Eye (tissue), 1 donor: ENCODE data around the gene SH3BP1.
"Not testable (repeated sequence)": the region's sequence is repeated elsewhere in the genome, so short reads cannot be mapped to it uniquely, and the experiment has no call there.

Experiments used
- DNase-seq: peaks from one replicate; pipeline ENCODE4 v3.0.0-alpha.2; 2015

The SH3BP1 gene, protein sequence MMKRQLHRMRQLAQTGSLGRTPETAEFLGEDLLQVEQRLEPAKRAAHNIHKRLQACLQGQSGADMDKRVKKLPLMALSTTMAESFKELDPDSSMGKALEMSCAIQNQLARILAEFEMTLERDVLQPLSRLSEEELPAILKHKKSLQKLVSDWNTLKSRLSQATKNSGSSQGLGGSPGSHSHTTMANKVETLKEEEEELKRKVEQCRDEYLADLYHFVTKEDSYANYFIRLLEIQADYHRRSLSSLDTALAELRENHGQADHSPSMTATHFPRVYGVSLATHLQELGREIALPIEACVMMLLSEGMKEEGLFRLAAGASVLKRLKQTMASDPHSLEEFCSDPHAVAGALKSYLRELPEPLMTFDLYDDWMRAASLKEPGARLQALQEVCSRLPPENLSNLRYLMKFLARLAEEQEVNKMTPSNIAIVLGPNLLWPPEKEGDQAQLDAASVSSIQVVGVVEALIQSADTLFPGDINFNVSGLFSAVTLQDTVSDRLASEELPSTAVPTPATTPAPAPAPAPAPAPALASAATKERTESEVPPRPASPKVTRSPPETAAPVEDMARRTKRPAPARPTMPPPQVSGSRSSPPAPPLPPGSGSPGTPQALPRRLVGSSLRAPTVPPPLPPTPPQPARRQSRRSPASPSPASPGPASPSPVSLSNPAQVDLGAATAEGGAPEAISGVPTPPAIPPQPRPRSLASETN

GRCh38 chr22:37639070-37639760 is at the start of gene SH3BP1:
SH3BP1 (plus strand) TSS chr22:37639669; CDS start chr22:37639788, 119 bp downstream.
- DNase-seq: peak; percentile 77

DNA sequence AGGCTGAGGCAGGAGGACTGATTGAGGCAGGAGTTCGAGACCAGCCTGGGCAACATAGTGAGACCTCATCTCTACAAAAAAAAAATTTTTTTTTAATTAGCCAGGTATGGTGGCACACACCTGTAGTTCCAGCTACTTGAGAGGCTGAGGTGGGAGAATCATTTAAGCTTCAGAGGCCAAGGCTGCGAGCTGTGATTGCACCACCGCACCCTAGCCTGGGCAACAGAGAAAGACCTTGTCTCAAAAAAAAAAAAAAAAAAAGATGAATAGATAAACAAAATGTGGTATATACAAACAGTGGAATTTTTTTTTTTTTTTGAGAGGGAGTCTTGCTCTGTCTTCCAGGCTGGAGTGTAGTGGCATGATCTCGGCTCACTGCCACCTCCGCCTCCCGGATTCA is 48.4 kb upstream of the SH3BP1 start:
- not testable (repeated sequence) for DNase-seq

DNA sequence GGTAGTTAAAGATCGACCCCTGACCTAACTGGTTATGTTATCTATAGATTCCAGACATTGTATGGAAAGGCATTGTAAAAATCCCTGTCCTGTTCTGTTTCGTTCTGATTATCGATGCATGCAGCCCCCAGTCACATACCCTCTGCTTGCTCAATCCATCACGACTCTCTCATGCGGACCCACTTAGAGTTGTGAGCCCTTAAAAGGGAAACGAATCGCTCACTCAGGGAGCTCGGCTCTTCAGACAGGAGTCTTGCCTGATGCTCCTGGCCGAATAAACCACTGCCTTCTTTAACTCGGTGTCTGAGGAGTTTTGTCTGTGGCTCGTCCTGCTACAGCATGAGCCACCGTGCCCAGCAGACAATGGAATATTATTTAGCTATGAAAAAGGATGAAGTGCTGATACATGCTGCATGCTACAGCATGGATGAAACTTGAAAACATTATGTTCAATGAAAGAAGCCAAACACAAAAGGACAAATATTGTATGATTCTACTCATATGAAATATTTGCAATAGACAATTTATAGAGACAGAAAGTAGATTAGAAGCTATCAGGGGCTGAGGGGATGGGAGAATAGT is 47.6 kb upstream of the SH3BP1 start:
- DNase-seq: no peak

- DNase-seq: no peak
These were observed 45.2 kb upstream of the SH3BP1 start for GRCh38 chr22:37594237-37594636.

DNA sequence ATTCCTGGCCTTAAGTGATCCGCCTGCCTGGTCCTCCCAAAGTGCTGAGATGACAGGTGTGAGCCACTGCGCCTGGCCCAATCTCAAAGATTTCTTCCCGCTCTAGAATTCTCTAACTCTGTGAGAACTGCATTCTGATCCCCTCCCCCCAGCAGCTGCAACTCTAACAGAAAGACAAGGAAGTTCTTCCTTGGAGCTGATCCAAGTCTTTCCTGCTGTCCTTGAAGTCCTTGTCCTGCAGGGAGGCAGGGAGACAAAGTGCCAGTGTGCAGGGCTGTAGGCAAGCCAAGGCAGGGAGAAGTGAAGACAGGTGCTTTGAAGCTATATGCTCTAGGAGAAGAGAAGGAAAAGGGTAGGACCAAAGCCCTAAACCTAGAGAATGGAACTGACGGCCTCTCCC is 40.3 kb upstream of the SH3BP1 start:
- DNase-seq: no peak

DNA sequence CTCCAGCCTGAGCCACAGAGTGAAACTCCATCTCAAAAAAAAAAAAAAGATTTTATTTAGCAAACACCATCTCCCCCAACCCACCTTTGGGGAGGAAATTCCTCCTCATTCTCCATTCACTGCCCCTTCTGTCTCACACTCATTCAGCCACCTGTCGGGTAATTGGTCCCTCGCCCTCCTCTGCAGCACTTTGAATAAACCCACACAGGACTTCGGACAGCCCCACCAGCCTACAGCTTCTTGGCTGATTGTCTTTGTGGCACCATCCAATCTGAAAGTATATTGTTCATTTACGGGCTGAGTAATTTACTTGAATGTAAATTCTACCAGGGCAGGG is 38.3 kb upstream of the SH3BP1 start:
- no peak for DNase-seq

DNA sequence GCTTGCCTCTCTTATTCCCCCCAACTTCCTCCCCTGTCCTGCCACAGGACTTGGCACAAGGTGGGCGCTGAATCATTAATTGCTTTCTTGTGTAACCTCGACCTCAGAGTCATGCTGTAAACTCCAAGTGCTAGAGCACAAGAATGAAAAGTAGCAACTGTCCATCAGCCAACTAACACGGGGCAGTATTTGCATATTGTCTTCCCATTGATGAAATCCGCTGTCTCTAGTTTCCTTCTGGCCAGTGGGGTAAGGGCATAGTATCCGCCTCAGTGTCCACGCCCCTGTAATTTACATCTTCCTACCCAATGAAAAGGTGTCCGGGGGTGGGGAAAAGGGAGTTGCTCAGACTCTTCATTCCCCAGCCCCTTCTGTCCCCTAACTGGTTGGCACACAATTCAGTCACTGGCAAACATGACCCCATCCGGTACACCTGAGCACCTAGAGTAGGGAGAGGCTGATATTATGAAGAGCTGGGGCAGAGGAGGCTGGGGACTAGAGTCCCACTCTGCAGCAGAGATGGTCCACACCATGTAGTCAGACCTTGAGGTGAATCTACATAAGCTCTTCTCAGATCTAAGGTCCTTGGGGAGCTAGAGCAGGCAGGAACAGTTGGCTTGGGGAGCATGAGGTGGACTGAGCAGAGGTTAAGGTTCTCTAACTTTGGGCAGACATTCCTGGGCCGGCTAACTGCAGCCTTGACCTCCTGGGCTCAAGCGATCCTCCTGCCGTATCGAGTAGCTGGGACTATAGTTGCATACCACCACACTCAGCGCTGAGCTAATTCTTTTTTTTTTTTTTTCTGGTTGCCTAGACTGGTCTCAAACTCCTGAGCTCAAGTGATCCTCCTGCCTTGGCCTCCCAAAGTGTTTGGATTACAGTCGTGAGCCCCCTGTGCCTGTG is 37.7 kb upstream of the SH3BP1 start:
- DNase-seq: peak; percentile 42

- not testable (repeated sequence) for DNase-seq
These were observed 36.8 kb upstream of the SH3BP1 start for GRCh38 chr22:37602546-37603277.

DNA sequence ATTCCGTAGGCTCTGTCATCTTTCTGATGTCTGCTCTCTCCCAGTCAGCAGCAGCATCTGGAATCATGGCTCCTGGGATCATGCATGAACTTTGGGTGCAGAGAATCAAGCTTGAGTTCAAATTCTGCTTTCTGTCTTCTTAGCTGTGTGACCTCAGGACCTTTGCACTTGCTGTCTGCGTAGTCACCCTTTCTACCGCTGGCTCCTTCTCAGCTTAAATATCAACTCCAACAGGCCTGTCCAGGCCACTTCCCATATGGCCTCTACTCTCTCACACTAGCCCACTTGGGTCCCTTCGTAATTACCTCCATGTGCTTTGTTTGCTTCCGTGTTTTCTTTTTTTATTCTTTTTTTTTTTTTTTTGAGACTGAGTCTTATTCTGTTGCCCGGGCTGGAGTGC is 35.4 kb upstream of the SH3BP1 start:
- no peak for DNase-seq

DNA sequence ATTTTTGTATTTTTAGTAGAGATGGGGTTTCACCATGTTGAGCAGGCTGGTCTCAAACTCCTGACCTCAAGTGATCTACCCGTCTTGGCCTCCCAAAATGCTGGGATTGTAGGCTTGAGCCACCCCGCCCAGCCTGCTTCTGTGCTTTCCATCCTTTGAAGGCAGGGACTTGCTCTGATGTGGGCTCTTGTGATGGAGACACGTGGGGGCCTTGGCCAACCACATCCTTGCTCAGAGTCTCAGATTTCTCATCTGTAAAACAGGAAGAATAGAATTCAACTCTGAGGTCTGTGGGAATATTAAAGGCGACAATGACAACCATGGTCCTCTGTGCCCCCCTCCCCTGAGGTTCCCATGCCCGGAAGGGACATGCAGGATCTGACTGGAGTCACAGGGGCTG is 34.6 kb upstream of the SH3BP1 start:
- DNase-seq: no peak

GRCh38 chr22:37607010-37607934 is 32.2 kb upstream of the SH3BP1 start:
- DNase-seq: peak; percentile 91

DNA sequence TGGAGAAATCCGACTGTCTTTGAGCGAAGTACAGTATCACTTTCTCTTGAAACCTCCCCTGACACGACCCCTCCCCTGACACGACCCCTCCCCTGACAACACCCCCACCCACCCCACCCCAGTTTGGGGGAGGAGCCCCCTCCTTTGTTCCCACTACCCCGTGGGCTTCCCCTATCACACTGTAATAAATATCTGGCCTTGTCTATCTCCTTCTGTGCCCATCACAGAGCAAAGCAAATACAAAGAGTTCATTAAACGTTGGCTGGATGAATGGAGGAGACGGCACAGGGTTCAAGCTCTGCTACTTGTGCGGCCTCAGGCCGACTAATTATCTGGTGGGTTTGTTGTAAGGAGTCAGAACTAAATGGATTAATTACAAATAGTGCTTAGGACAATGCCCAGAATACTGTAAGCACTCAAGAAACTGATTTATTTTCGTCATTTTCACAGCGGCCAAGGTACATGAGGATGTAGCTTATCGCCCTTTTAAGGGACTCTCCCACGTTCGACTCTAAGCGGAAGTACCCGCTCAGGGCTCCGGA is 31.5 kb upstream of the SH3BP1 start:
- no peak for DNase-seq

DNA sequence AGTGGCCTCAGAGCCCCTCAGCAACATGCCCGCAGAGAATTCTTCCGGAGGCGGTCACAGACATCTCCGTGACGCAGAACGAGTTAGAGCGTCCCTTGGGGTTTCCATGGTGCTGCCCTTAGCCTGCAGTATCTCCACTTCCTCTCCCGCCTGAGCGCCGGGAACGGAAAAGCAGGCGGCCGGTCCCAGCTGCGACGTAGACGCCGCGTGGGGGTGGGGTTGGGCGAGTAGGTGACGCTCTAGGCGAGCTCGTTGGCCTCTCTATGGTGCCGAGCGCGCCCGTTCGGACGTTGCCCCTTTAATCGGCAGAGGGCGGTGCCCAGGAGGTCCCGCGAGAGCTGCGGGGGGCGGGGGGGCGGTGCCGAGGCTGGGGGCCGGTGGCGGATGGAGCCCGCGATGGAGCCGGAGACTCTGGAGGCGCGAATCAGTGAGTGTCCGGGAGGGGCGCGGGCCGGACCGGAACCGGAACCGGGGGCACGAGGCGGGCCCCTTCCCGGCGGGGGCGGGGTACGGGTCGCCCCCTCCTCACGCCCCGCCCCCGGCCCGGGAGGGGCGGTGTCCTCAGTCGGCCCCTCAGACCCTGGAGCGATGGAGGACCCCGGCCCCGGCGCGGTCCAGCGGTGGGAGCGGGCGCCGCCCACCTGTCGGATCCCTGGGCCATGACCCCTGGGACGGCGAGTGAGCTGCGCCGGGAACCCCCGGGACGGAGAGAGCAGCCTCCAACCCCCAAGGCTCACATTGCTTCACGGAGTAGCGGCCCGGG is 30.8 kb upstream of the SH3BP1 start, which contains the start of gene GGA1:
GGA1 (plus strand) TSS at position 358 of the 763 bp plus-strand sequence; CDS start at position 385, 27 bp downstream.
- DNase-seq: peak; percentile 98

- no peak for DNase-seq
These were observed 30.0 kb upstream of the SH3BP1 start for GRCh38 chr22:37609240-37610152.

- not testable (repeated sequence) for DNase-seq
These were observed 29.4 kb upstream of the SH3BP1 start for GRCh38 chr22:37610153-37610475.

GRCh38 chr22:37610480-37611129 is 28.9 kb upstream of the SH3BP1 start:
- DNase-seq: no peak

- no peak for DNase-seq
These were observed 28.3 kb upstream of the SH3BP1 start for GRCh38 chr22:37611207-37611606.
